Neuronal stem cell (in vitro differentiated cells): ENCODE measurements around the gene MEI4.

Experiments
- DNase-seq: peaks from one replicate; pipeline ENCODE4 v3.0.0-alpha.2; 2013; ENCODE audit warnings: low spot score
- H2AFZ ChIP-seq: one replicate; pipeline ENCODE4 v1.6.1; 2013; ENCODE audit warnings: mild to moderate bottlenecking, low read length, inconsistent platforms
- H2AK5ac ChIP-seq: 2 replicates; pipeline ENCODE4 v1.6.1; 2013; ENCODE audit warnings: low read depth, mild to moderate bottlenecking, inconsistent platforms, low read length, moderate library complexity, mixed read lengths
- H2BK120ac ChIP-seq: 2 replicates; pipeline ENCODE4 v1.6.1; 2013; ENCODE audit warnings: low read depth, mild to moderate bottlenecking, inconsistent platforms, low read length, moderate library complexity, mixed read lengths
- H2BK12ac ChIP-seq: one replicate; pipeline ENCODE4 v1.6.1; 2013; ENCODE audit warnings: low read length, inconsistent platforms
- H2BK15ac ChIP-seq: 2 replicates; pipeline ENCODE4 v1.6.1; 2013; ENCODE audit warnings: mild to moderate bottlenecking, low read length, inconsistent platforms, mixed read lengths
- H2BK5ac ChIP-seq: one replicate; pipeline ENCODE4 v1.6.1; 2013; ENCODE audit warnings: inconsistent platforms, mild to moderate bottlenecking, low read length, moderate library complexity
- H3K14ac ChIP-seq: one replicate; pipeline ENCODE4 v1.6.1; 2013; ENCODE audit warnings: low read length, inconsistent platforms
- H3K18ac ChIP-seq: 2 replicates; pipeline ENCODE4 v1.6.1; 2013; ENCODE audit warnings: low read length, inconsistent platforms
- H3K23ac ChIP-seq: 2 replicates; pipeline ENCODE4 v1.6.1; 2013; ENCODE audit warnings: low read depth, mild to moderate bottlenecking, mixed read lengths, low read length, inconsistent platforms; ENCODE audit not compliant: poor library complexity
- H3K27ac ChIP-seq: replicated peaks from 3 replicates; pipeline ENCODE4 v1.5.1; 2013; ENCODE audit warnings: low read length, inconsistent platforms
- H3K27me3 ChIP-seq, 3 experiments: 2 replicates each; pipeline ENCODE4 v1.6.1; 2013; ENCODE audit warnings: low read length in 3 of 3, mild to moderate bottlenecking in 2 of 3, inconsistent platforms in 1 of 3, low read depth in 1 of 3, mixed read lengths in 1 of 3, moderate library complexity in 1 of 3; ENCODE audit not compliant: control insufficient read depth in 3 of 3, insufficient read depth in 3 of 3
- H3K36me3 ChIP-seq, 2 donors: replicated peaks in 1 of 2; 2 replicates each; pipeline ENCODE4 v1.6.1; 2013; ENCODE audit warnings: low read length in 2 of 2; ENCODE audit not compliant: control insufficient read depth in 2 of 2, insufficient read depth in 2 of 2
- H3K4ac ChIP-seq: 2 replicates; pipeline ENCODE4 v1.6.1; 2013; ENCODE audit warnings: inconsistent platforms, mild to moderate bottlenecking, low read length, moderate library complexity
- H3K4me1 ChIP-seq, 2 donors: 1 replicate in 1 of 2; 2 replicates in 1 of 2; pipeline ENCODE4 v1.6.1; 2013; ENCODE audit warnings: low read length in 2 of 2, low read depth in 1 of 2; ENCODE audit not compliant: control insufficient read depth in 2 of 2, insufficient read depth in 1 of 2
- H3K4me2 ChIP-seq: one replicate; pipeline ENCODE4 v1.6.1; 2013; ENCODE audit warnings: mild to moderate bottlenecking, low read length, inconsistent platforms; ENCODE audit not compliant: insufficient read depth, poor library complexity, severe bottlenecking
- H3K4me3 ChIP-seq, 2 donors: 2 replicates each; pipeline ENCODE4 v1.5.1; 2013; ENCODE audit warnings: low read length in 2 of 2, mild to moderate bottlenecking in 2 of 2, inconsistent platforms in 1 of 2, moderate library complexity in 1 of 2
- H3K79me1 ChIP-seq: one replicate; pipeline ENCODE4 v1.6.1; 2013; ENCODE audit warnings: low read depth, mild to moderate bottlenecking, inconsistent platforms, low read length, moderate library complexity
- H3K9ac ChIP-seq: one replicate; pipeline ENCODE4 v1.6.1; 2013; ENCODE audit warnings: mild to moderate bottlenecking, low read depth, low read length, inconsistent platforms; ENCODE audit not compliant: poor library complexity
- H3K9me3 ChIP-seq, 2 donors: replicated peaks in 1 of 2; 2 replicates each; pipeline versions ENCODE3 to v1.6.1; 2013; ENCODE audit warnings: low read length in 2 of 2, mild to moderate bottlenecking in 2 of 2, inconsistent platforms in 1 of 2, low read depth in 1 of 2, mixed read lengths in 1 of 2, moderate library complexity in 1 of 2; ENCODE audit not compliant: control insufficient read depth in 2 of 2, insufficient read depth in 1 of 2
- H4K8ac ChIP-seq: one replicate; pipeline ENCODE4 v1.6.1; 2013; ENCODE audit warnings: low read depth, mild to moderate bottlenecking, inconsistent platforms, low read length, moderate library complexity
- H4K91ac ChIP-seq: one replicate; pipeline ENCODE4 v1.6.1; 2013; ENCODE audit warnings: low read length, low read depth, mild to moderate bottlenecking, inconsistent platforms; ENCODE audit not compliant: poor library complexity
- WGBS, 2 donors: extraction: QIAGEN DNeasy Blood & Tissue Kit; methylation state at CpG; one replicate each; pipeline ENCODE4 v1.1.7; 2013; ENCODE audit warnings: missing lambda C conversion rate in 2 of 2, mixed read lengths in 1 of 2; ENCODE audit not compliant: insufficient read length in 2 of 2, insufficient replicate concordance in 1 of 2; ENCODE audit errors: extremely low coverage in 2 of 2; 5-methylcytosine and 5-hydroxymethylcytosine counted together

MEI4 gene

GRCh38 chr6:77815531-77815930, 162.7 kb downstream of the MEI4 start:
- H2BK120ac ChIP-seq, result no peak overlapping the region
- no peak overlapping the region for H2BK15ac ChIP-seq
- no peak overlapping the region for H3K9ac ChIP-seq
- H3K4me2 ChIP-seq, result no peak overlapping the region
- H3K23ac ChIP-seq, result no peak overlapping the region
- no peaks in the 10 kb centered on the region for H3K9me3 ChIP-seq
- no peak overlapping the region for H4K91ac ChIP-seq
- H3K79me1 ChIP-seq, result no peaks in the 10 kb centered on the region
- no peak overlapping the region for H2AK5ac ChIP-seq
- H4K8ac ChIP-seq, result no peak overlapping the region
- no peak overlapping the region for H3K4ac ChIP-seq
- H3K4me1 ChIP-seq, result no peaks in the 10 kb centered on the region
- H3K18ac ChIP-seq, result no peak overlapping the region
- H3K27me3 ChIP-seq, result no peaks in the 10 kb centered on the region
- no peak overlapping the region for H3K4me3 ChIP-seq
- no peak overlapping the region for H2BK12ac ChIP-seq
- H3K36me3 ChIP-seq, result no peaks in the 10 kb centered on the region
- no peak for DNase-seq
- H3K14ac ChIP-seq, result no peak overlapping the region
- H3K27ac ChIP-seq, result no peak overlapping the region
- no peak overlapping the region for H2AFZ ChIP-seq
- no peak overlapping the region for H2BK5ac ChIP-seq

- Histone ChIP-seq H3K14ac (peak overlapping the region; percentile 38), H4K8ac (no peak overlapping the region), H2BK5ac (no peak overlapping the region), H2BK15ac (no peak overlapping the region), H3K4me2 (no peak overlapping the region), H3K36me3 (no peaks in the 10 kb centered on the region), H3K27ac (no peak overlapping the region), H2AK5ac (no peak overlapping the region), H3K79me1 (no peaks in the 10 kb centered on the region), H3K4ac (no peak overlapping the region), H4K91ac (no peak overlapping the region), H3K9me3 (no peaks in the 10 kb centered on the region), H3K23ac (no peak overlapping the region), H2BK12ac (no peak overlapping the region), H3K9ac (no peak overlapping the region), H3K18ac (no peak overlapping the region), H3K27me3 (no peaks in the 10 kb centered on the region), H3K4me1 (no peaks in the 10 kb centered on the region), H2AFZ (no peak overlapping the region), H3K4me3 (no peak overlapping the region), H2BK120ac (no peak overlapping the region)
- WGBS, 2 donors, result no CpG with 5 or more reads among the region's 2 CpGs
- DNase-seq, result no peak
These were observed 164.0 kb downstream of the MEI4 start for GRCh38 chr6:77816766-77817270.

- DNase-seq, result no peak
- WGBS, 2 donors, result no CpG with 5 or more reads among the region's 2 CpGs
These were observed 169.4 kb downstream of the MEI4 start for GRCh38 chr6:77822265-77822664.

GRCh38 chr6:77825204-77825603, 172.4 kb downstream of the MEI4 start:
- no peak overlapping the region for H3K23ac ChIP-seq
- no peak overlapping the region for H3K27ac ChIP-seq
- no peak overlapping the region for H3K4me2 ChIP-seq
- no peak overlapping the region for H2BK15ac ChIP-seq
- no peaks in the 10 kb centered on the region for H3K79me1 ChIP-seq
- no peak overlapping the region for H2BK12ac ChIP-seq
- no peaks in the 10 kb centered on the region for H3K4me1 ChIP-seq
- H2AK5ac ChIP-seq, result no peak overlapping the region
- no CpG with 5 or more reads among the region's 2 CpGs for WGBS, 2 donors
- no peak overlapping the region for H4K8ac ChIP-seq
- no peak overlapping the region for H4K91ac ChIP-seq
- H3K4me3 ChIP-seq, result no peak overlapping the region
- DNase-seq, result no peak
- no peaks in the 10 kb centered on the region for H3K27me3 ChIP-seq
- H3K36me3 ChIP-seq, result no peaks in the 10 kb centered on the region
- no peak overlapping the region for H2BK120ac ChIP-seq
- no peak overlapping the region for H3K18ac ChIP-seq
- H3K9me3 ChIP-seq, result no peaks in the 10 kb centered on the region
- no peak overlapping the region for H2AFZ ChIP-seq
- no peak overlapping the region for H3K4ac ChIP-seq
- H3K9ac ChIP-seq, result no peak overlapping the region
- no peak overlapping the region for H3K14ac ChIP-seq
- H2BK5ac ChIP-seq, result no peak overlapping the region

More at GRCh38 chr6:77822265-77822664, 169.4 kb downstream of the MEI4 start:
- Histone ChIP-seq H3K14ac (no peak overlapping the region), H2BK120ac (no peak overlapping the region), H3K4ac (no peak overlapping the region), H2AFZ (no peak overlapping the region), H3K79me1 (no peaks in the 10 kb centered on the region), H3K4me2 (no peak overlapping the region), H2BK5ac (no peak overlapping the region), H3K18ac (no peak overlapping the region), H3K9me3 (no peaks in the 10 kb centered on the region), H3K27me3 (no peaks in the 10 kb centered on the region), H4K8ac (no peak overlapping the region), H2AK5ac (no peak overlapping the region), H3K27ac (no peak overlapping the region), H3K4me3 (no peak overlapping the region), H4K91ac (no peak overlapping the region), H2BK12ac (no peak overlapping the region), H3K36me3 (no peaks in the 10 kb centered on the region), H3K4me1 (no peaks in the 10 kb centered on the region), H3K9ac (no peak overlapping the region), H3K23ac (no peak overlapping the region), H2BK15ac (no peak overlapping the region)
